Measurements from ENCODE around the gene ARHGEF19. TPM values are rescaled to one million over a fixed set of nuclear protein-coding genes. Genes with fewer than 3 reads are reported as not detected.

ARHGEF19 gene
- total RNA-seq, 1 experiment from 2014 or later = 21.1 TPM

- H3K9me3 Mint-ChIP-seq = no peaks in the 10 kb centered on the region
- H4K91ac ChIP-seq (ENCODE audit: insufficient read length, low read depth, low read length) = no peak overlapping the region
- WGBS (ENCODE audit: extremely low coverage, insufficient read length, low lambda C conversion rate) = no CpG with 5 or more reads among the region's 6 CpGs
- H2BK12ac ChIP-seq (ENCODE audit: insufficient read length, low read depth, low read length) = no peak overlapping the region
- H3K4me1 ChIP-seq (ENCODE audit: insufficient read depth, low read length) = peaks cover 14% of the 10 kb centered on the region; the same call in 1 of the 2 replicates
- H2AK5ac ChIP-seq (ENCODE audit: insufficient read length, low read length) = no peak overlapping the region
- H3K14ac ChIP-seq (ENCODE audit: insufficient read depth, low read length) = 0 out of 2 replicates have a peak overlapping the region, but pooled peaks have one; percentile 15
- H2BK20ac ChIP-seq (ENCODE audit: low read depth, low read length, poor library complexity, severe bottlenecking) = no peak overlapping the region
- H3K4ac ChIP-seq (ENCODE audit: low read depth, low read length) = no peak overlapping the region
- H3K4me2 ChIP-seq (ENCODE audit: insufficient read depth, insufficient read length, low read length) = no peak overlapping the region
- no peak overlapping the region for H3T11ph ChIP-seq (ENCODE audit: low read length)
- peaks cover 1% of the 10 kb centered on the region; the same call in 1 of the 2 replicates for H3K27me3 Mint-ChIP-seq (ENCODE audit: low read depth)
- H2BK15ac ChIP-seq (ENCODE audit: low read depth, low read length) = no peak overlapping the region
- H2BK5ac ChIP-seq (ENCODE audit: insufficient read length, low read length) = no peak overlapping the region
- no peaks in the 10 kb centered on the region for H3K27me3 ChIP-seq (ENCODE audit: insufficient read depth, low read length)
- H3K9me3 ChIP-seq (ENCODE audit: control insufficient read depth, low read depth, low read length) = no peaks in the 10 kb centered on the region
- H3K79me1 ChIP-seq (ENCODE audit: insufficient read depth, low read depth, low read length, poor library complexity, severe bottlenecking) = no peaks in the 10 kb centered on the region
- 0 out of 7 replicates have a peak overlapping the region, but pooled peaks of 1 of the 3 experiments have one; percentile 76 for H3K27ac Mint-ChIP-seq
- no peak overlapping the region for H4K8ac ChIP-seq (replicated peaks; ENCODE audit: insufficient read length, low read depth, low read length)
- peaks cover 21 to 46% (median 22%) of the 10 kb centered on the region in 3 experiments; a peak in 6 of 7 replicates for H3K36me3 Mint-ChIP-seq (ENCODE audit: insufficient read depth in 1 of 3, low read depth in 3 of 3)
- no peaks in the 10 kb centered on the region for H4K20me1 ChIP-seq (ENCODE audit: control insufficient read depth, insufficient read depth, insufficient read length)
- no peak for TF ChIP-seq CTCF (conservative IDR thresholded peaks at IDR 0.05)
- H3K27ac ChIP-seq (ENCODE audit: insufficient read length, low read depth, low read length) = no peak overlapping the region
- peaks cover 37% of the 10 kb centered on the region; the same call in 1 of the 2 replicates for H3K79me2 ChIP-seq (ENCODE audit: insufficient read depth, low read length)
- no peak overlapping the region for H3K56ac ChIP-seq (ENCODE audit: insufficient read length, low read depth, low read length)
- H3K23ac ChIP-seq (ENCODE audit: insufficient read length, low read depth, low read length) = no peak overlapping the region
- peaks cover 14% of the 10 kb centered on the region for H3K23me2 ChIP-seq (ENCODE audit: insufficient read length, low read depth, low read length, poor library complexity, severe bottlenecking)
- no peak overlapping the region for H4K5ac ChIP-seq (ENCODE audit: insufficient read length, low read depth, low read length)
- no peak overlapping the region for H2BK120ac ChIP-seq (ENCODE audit: low read depth, low read length, poor library complexity, severe bottlenecking)
- no peak overlapping the region for H3K9ac ChIP-seq (ENCODE audit: extremely low read depth, insufficient read length, low read length)
- no peak overlapping the region for H3K18ac ChIP-seq (ENCODE audit: insufficient read length, low read depth, low read length)
- no peak for DNase-seq
- H3K4me3 Mint-ChIP-seq = no peak overlapping the region
- peaks cover 56% of the 10 kb centered on the region in 2 experiments for H3K4me1 Mint-ChIP-seq
- H2AFZ ChIP-seq (ENCODE audit: low read length) = no peak overlapping the region
Observed at GRCh38 chr1:16150508-16150907, 61.9 kb downstream of the ARHGEF19 start.
